Liver (tissue), 3 donors: ENCODE data around the gene ARAP1.

ENCODE experiments used
- GABPA ChIP-seq, 2 donors: IDR thresholded peaks in 1 of 2; conservative IDR thresholded peaks in 1 of 2; 2 replicates each; pipeline ENCODE4 v1.6.1; 2016; ENCODE audit warnings: antibody characterized with exemption in 2 of 2, mild to moderate bottlenecking in 1 of 2, moderate library complexity in 1 of 2
- TF ChIP-seq, protein P1 (sequence below): fragments of 150-350 bp; IDR thresholded peaks from 2 replicates; pipeline ENCODE4 v1.5.1; 2017; ENCODE audit warnings: improper control_type of control experiment, low read depth, low read length; ENCODE audit not compliant: missing input control
- donor health status: healthy.
- donor health status: healthy.

DNA sequence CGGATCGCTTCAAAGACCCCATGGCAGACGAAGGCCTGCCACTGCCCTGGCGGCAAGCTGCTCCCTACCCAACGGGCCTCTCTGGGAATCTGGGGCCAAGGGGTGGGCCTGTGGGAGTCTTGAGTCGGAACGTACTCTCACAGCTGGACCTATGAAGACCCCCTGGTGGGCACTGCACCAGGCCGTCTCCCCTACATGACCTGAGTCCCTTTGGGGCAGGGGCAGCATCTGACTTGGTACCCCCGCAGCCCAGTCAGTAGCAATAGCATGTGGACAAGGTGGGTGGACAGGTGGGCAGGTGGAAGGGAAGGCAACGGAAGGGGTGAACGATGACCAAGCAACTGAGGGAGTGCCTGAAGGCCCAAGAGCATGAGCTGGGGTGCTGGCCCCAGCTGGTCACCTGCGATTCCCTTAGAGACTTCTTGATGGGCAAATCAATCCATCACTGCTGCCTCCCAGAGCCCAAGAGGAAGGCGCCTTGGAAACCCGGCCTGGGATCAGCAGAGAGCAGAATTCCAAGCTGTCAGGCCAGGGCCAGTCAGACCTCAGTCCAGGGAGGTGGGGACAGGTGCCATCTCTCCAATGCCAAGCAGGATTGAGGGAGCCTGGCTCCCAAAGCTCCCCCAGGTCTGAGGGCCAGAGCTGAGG, 35.3 kb downstream of the ARAP1 start:
- TF ChIP-seq, protein P1, sequence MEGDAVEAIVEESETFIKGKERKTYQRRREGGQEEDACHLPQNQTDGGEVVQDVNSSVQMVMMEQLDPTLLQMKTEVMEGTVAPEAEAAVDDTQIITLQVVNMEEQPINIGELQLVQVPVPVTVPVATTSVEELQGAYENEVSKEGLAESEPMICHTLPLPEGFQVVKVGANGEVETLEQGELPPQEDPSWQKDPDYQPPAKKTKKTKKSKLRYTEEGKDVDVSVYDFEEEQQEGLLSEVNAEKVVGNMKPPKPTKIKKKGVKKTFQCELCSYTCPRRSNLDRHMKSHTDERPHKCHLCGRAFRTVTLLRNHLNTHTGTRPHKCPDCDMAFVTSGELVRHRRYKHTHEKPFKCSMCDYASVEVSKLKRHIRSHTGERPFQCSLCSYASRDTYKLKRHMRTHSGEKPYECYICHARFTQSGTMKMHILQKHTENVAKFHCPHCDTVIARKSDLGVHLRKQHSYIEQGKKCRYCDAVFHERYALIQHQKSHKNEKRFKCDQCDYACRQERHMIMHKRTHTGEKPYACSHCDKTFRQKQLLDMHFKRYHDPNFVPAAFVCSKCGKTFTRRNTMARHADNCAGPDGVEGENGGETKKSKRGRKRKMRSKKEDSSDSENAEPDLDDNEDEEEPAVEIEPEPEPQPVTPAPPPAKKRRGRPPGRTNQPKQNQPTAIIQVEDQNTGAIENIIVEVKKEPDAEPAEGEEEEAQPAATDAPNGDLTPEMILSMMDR: no peak
- TF ChIP-seq GABPA (IDR thresholded peaks at IDR 0.05 in 1 of 2, conservative IDR thresholded peaks at IDR 0.05 in 1 of 2): no peak
